ENCODE data around the gene TSEN54.
"Not testable (repeated sequence)": the region's sequence is repeated elsewhere in the genome, so short reads cannot be mapped to it uniquely, and the experiment has no call there.

The TSEN54 gene

GRCh38 chr17:75505640-75506039 is 10.7 kb upstream of the TSEN54 start:
- no peak for DNase-seq

- DNase-seq, result no peak
Measured at GRCh38 chr17:75506134-75506533, 10.2 kb upstream of the TSEN54 start.

GRCh38 chr17:75506888-75507287 is 9.4 kb upstream of the TSEN54 start:
- no peak for DNase-seq

- no peak for DNase-seq
Measured at GRCh38 chr17:75507733-75508719, 8.3 kb upstream of the TSEN54 start.

- no peak for DNase-seq
Measured at GRCh38 chr17:75508931-75509361, 7.4 kb upstream of the TSEN54 start.

- no peak for DNase-seq
Measured at GRCh38 chr17:75509528-75510258, 6.6 kb upstream of the TSEN54 start.

- DNase-seq, result no peak
Measured at GRCh38 chr17:75511270-75511609, 5.1 kb upstream of the TSEN54 start.

- no peak for DNase-seq
Measured at GRCh38 chr17:75511610-75512575, 4.4 kb upstream of the TSEN54 start.

DNA sequence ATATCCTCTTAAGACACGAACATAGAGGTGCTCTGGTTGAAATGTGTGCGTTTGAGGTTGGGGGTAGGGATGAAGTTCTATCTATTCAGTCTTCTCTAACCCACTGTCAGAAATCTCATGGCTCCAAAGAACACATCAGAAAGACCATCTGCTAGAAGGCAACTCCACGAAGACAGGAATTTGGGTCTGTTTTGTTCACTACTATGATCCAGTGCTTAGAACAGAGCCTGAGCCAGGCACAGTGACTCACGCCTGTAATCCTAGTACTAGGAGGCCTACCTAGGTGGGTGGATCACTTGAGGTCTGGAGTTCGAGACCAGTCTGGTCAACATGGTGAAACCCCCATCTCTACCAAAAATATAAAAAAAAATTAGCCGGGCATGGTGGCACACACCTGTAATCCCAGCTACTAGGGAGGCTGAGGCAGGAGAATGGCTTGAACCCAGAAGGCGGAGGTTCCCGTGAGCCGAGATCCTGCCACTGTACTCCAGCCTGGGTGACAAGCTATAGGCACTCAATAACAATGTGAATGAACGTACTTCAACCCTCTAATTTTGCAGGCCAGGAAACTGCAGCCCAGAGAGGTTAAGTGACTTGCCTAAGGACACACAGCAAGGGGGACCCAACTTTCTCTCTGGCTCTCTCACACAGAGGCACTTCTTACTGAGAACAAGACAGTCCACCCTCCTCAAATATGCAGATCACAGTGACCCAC is 3.2 kb upstream of the TSEN54 start:
- no peak for DNase-seq

GRCh38 chr17:75513641-75514000 is 2.7 kb upstream of the TSEN54 start:
- no peak for DNase-seq

DNA sequence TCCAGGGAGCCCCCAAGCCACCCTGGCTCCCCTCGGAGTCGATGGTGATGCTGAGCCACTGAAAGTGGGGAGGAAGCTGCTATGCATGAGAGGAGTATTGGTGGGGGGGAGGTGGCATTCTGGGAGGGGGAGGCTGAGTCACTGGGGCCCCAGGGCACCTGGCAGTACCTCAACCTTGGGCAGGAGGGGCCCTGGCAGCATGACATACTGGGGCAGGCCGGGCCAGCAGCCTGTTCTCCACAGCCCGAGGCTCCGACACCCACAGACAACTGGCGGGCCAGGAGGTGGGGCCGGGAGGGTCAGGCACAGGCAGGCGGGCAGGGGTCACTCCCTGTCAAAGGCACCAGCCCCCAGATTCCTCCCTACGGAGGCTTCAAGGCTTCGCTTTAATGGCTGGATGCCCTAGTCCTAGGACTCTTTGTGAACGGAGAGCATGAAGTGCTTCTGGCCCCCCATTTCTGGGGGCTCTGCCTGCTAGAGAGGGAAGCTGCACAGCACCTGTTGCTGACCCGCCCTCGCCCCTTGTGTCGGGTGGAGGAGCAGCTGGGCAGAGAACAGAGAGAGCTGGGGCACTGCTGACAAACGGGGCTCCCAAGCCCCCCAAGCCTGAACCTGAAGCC is 1.9 kb upstream of the TSEN54 start:
- no peak for DNase-seq

- DNase-seq, result peak; percentile 26
Measured at GRCh38 chr17:75514919-75515495, 1.3 kb upstream of the TSEN54 start.

DNA sequence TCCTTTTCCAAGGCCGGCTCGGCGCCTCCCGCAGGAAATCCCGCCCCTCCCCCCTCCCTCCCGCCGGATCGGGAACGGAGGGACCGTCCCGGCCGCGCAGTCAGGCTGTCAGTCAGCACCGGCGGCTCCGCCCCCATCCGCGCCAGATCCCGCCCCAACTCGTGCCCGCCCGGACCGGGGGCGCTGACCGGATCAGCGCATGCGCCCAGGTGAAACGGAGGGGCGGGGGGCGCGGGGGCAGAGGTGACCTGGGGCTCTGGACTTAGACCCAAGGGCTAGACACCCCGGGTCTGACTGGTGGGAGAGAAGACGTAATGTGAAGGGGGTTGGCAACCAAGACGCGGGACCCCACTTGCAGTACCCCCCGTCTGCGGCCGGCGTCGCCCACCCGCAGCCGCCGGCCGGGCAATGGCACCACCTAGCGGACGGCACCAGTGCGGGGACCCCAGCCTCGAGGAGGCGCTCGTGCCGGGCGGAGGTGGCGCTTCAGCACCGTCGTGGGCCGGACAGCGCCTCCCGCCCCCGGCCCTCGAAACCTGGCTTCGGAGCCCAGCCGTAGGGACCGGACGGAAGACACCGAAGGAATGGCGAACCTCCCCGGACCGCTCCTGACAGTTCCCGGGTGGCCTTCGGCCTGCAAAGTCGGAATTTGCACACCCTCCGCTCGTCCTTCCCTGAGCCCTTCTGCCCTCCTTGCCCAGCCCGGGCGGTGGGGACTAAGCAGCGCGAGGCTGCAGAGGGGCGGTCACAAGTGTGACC is 653 bp upstream of the TSEN54 start, which contains the start of gene CASKIN2:
Gene CASKIN2, minus strand, starts transcription at position 42 of the 759 bp plus-strand sequence. CDS start 1,733 bp downstream, outside the sequence.
- DNase-seq, result peak; percentile 81

GRCh38 chr17:75516619-75517296 is 430 bp downstream of the TSEN54 start:
- DNase-seq, result peak; percentile 54

GRCh38 chr17:75517297-75517865 is 1.1 kb downstream of the TSEN54 start:
- DNase-seq, result peak; percentile 44

DNA sequence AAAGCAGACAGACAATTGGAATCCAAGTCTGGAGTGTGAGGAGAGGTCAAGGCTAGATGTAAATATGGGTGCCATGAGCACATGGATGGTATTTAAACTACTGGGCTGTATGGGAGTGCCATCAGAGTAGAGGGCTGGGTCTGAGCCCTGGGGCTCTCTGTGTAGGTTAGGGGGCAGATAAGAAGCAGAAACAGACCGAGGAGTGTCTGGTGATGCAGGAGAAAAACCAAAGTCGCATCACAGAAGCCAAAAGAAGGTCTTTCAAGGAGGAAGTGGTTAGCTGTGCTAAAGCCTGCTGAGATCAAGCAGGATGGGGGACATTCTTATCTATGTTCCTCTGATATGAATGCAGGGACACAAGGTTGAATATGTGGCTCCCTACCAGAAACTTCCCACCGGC is 1.9 kb downstream of the TSEN54 start:
- DNase-seq, result peak; percentile 46

DNA sequence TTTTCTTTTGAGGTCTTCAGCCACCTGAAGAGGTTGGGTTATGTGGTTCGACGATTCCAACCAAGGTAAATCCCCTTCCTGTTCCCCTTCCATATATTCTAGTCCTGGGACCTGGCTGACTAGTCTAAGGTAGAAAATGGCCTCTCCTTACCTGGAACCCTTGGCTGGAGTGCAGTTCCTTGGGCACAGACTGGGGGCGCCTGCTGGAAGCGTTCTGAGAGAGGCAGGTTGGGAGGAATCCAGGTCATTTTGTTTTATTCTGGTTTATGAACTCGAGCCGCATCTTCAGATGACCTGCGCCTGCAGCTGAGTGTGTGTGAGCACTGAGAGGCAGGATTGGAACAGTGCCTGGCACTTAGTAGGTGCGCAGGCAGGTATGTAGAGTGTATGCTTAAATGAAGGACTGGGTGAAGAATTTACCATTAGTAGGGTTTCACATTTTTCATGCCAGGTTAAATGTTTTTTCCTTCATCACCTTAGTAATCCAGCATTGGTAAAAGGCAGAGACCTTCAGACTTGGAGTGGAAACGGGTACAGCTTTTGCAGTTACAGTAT is 2.7 kb downstream of the TSEN54 start:
- no peak for DNase-seq

DNA sequence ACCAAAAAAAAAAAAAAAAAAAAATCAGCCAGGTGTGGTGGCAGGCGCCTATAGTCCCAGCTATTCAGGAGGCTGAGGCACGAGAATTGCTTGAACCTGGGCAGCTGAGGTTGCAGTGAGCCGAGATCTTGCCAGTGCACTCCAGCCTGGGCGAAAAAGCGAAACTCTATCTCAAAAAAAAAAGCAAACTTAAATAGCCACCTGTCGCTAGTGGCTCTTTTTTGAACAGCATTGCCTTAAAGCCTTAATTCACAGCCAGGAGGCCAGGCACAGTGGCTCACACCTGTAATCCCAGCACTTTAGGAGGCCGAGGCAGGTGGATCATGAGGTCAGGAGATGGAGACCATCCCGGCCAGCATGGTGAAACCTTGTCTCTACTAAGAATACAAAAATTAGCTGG is 4.1 kb downstream of the TSEN54 start:
- DNase-seq, result not testable (repeated sequence)

GRCh38 chr17:75521290-75521689 is 5.0 kb downstream of the TSEN54 start:
- DNase-seq, result no peak
